Activated T-cell treated with anti-CD3 and anti-CD28 coated beads for 24 hours (primary cell): ENCODE results near the gene PREP.

ENCODE experiments used
- DNase-seq: peaks from one replicate; pipeline ENCODE4 v3.0.0-alpha.2; 2020; ENCODE audit warnings: low read depth

The PREP gene

GRCh38 chr6:105308840-105309239, 94.0 kb downstream of the PREP start:
- no peak for DNase-seq

- no peak for DNase-seq
Observed at GRCh38 chr6:105305521-105305920, 97.4 kb downstream of the PREP start.

GRCh38 chr6:105304825-105305224, 98.1 kb downstream of the PREP start:
- DNase-seq: no peak

GRCh38 chr6:105304366-105304765, 98.5 kb downstream of the PREP start:
- DNase-seq: no peak

GRCh38 chr6:105302617-105303128, 100.2 kb downstream of the PREP start:
- no peak for DNase-seq

GRCh38 chr6:105301756-105302616, 100.9 kb downstream of the PREP start:
- no peak for DNase-seq

GRCh38 chr6:105301072-105301503, 101.8 kb downstream of the PREP start:
- no peak for DNase-seq

- DNase-seq: no peak
Observed at GRCh38 chr6:105300090-105300489, 102.8 kb downstream of the PREP start.

GRCh38 chr6:105294129-105294528, 108.8 kb downstream of the PREP start:
- no peak for DNase-seq

- DNase-seq: no peak
Observed at GRCh38 chr6:105292689-105293339, 110.1 kb downstream of the PREP start.

GRCh38 chr6:105291525-105291924, 111.4 kb downstream of the PREP start:
- no peak for DNase-seq

- no peak for DNase-seq
Observed at GRCh38 chr6:105282631-105283585, 120.0 kb downstream of the PREP start.

GRCh38 chr6:105280033-105280432, 122.8 kb downstream of the PREP start:
- DNase-seq: no peak

GRCh38 chr6:105279463-105279862, 123.4 kb downstream of the PREP start:
- no peak for DNase-seq

- no peak for DNase-seq
Observed at GRCh38 chr6:105278813-105279212, 124.1 kb downstream of the PREP start.

- DNase-seq: no peak
Observed at GRCh38 chr6:105278035-105278434, 124.8 kb downstream of the PREP start.

GRCh38 chr6:105276374-105276773, 126.5 kb downstream of the PREP start:
- DNase-seq: no peak

- DNase-seq: no peak
Observed at GRCh38 chr6:105275542-105275941, 127.3 kb downstream of the PREP start.

GRCh38 chr6:105274678-105275077, 128.2 kb downstream of the PREP start:
- no peak for DNase-seq

GRCh38 chr6:105273589-105273988, 129.3 kb downstream of the PREP start:
- no peak for DNase-seq

- DNase-seq: no peak
Observed at GRCh38 chr6:105272786-105273185, 130.1 kb downstream of the PREP start.

GRCh38 chr6:105270511-105270910, 132.4 kb downstream of the PREP start:
- DNase-seq: no peak
